MCF 10A (cell line): ENCODE results near the gene PRR9. TPM values are rescaled to one million over a fixed set of nuclear protein-coding genes. Genes with fewer than 3 reads are reported as not detected.

ENCODE experiments used
- BruUV-seq: library from RNA; stranded (reverse); fragments of 400-500 nt; replicated peaks from 2 replicates; lab custom pipeline; 2021; lab: Mats Ljungman, UMichigan
- CTCF ChIA-PET: fragments of 300-600 bp; sonication (Branson Sonifier 250); formaldehyde crosslinking; extraction: SDS; loops from one replicate; lab custom pipeline; 2021; ENCODE audit warnings: antibody characterized with exemption, inconsistent platforms; lab: Yijun Ruan, JAX
- POLR2A ChIA-PET: fragments of 300-600, 350-650 bp; sonication (Branson Sonifier 250); formaldehyde crosslinking; extraction: SDS; loops from one replicate; lab custom pipeline; 2020; ENCODE audit warnings: antibody characterized with exemption, inconsistent platforms; lab: Yijun Ruan, JAX
- DNase-seq: peaks from one replicate; pipeline ENCODE4 v3.0.0-alpha.2; 2018; ENCODE audit not compliant: unreplicated experiment
- H3K27ac Mint-ChIP-seq: one replicate; pipeline ENCODE4 v1.8.0; 2022; ENCODE audit warnings: mild to moderate bottlenecking, low read depth, mixed read lengths; ENCODE audit not compliant: unreplicated experiment
- H3K27me3 Mint-ChIP-seq: one replicate; pipeline ENCODE4 v1.8.0; 2022; ENCODE audit warnings: mixed read lengths; ENCODE audit not compliant: insufficient read depth, unreplicated experiment
- H3K36me3 Mint-ChIP-seq: one replicate; pipeline ENCODE4 v1.8.0; 2022; ENCODE audit warnings: mild to moderate bottlenecking, moderate library complexity, mixed read lengths; ENCODE audit not compliant: insufficient read depth, unreplicated experiment
- H3K4me1 Mint-ChIP-seq: one replicate; pipeline ENCODE4 v1.8.0; 2022; ENCODE audit warnings: mixed read lengths; ENCODE audit not compliant: insufficient read depth, unreplicated experiment
- H3K4me3 Mint-ChIP-seq: one replicate; pipeline ENCODE4 v1.8.0; 2022; ENCODE audit warnings: mild to moderate bottlenecking, moderate library complexity, mixed read lengths; ENCODE audit not compliant: unreplicated experiment
- H3K9me3 Mint-ChIP-seq: one replicate; pipeline ENCODE4 v1.8.0; 2022; ENCODE audit warnings: mixed read lengths; ENCODE audit not compliant: unreplicated experiment
- CTCF ChIP-seq: fragments of 200-600 bp; IDR thresholded peaks from one replicate; pipeline ENCODE4 v1.8.0; 2022; ENCODE audit warnings: antibody characterized with exemption, mild to moderate bottlenecking; ENCODE audit not compliant: unreplicated experiment
- intact Hi-C: fragments of 100-400 bp; cut with micrococcal nuclease; formaldehyde crosslinking; loops from 2 replicates; pipeline ENCODE4 v1.14.1; 2022
- total RNA-seq: library from RNA; stranded (reverse); gene quantifications from 2 replicates; pipeline ENCODE4 v1.2.3, GENCODE V29; 2022

PRR9 gene
- total RNA-seq, 1 experiment from 2014 or later, result not detected

- POLR2A ChIA-PET, result no interaction called here
- no TSS peak for BruUV-seq
- peaks cover 62% of the 10 kb centered on the region for H3K27me3 Mint-ChIP-seq
- H3K4me1 Mint-ChIP-seq, result no peaks in the 10 kb centered on the region
- intact Hi-C loops, result no loop called here
- H3K36me3 Mint-ChIP-seq, result no peaks in the 10 kb centered on the region
- no peak overlapping the region for H3K4me3 Mint-ChIP-seq
- no peak for TF ChIP-seq CTCF
- no peak overlapping the region for H3K27ac Mint-ChIP-seq
- CTCF ChIA-PET, result interaction anchor here (0.6 to 1.2 kb wide), 3 partner anchors 11 to 215 kb away, joined by 3 to 4 read pairs (median 3); no protein-coding TSS in a partner anchor
- DNase-seq, result no peak
- H3K9me3 Mint-ChIP-seq, result peaks cover 14% of the 10 kb centered on the region
These were observed 30.9 kb downstream of the PRR9 start for GRCh38 chr1:153248176-153248879.

- H3K36me3 Mint-ChIP-seq, result no peaks in the 10 kb centered on the region
- no TSS peak for BruUV-seq
- no peaks in the 10 kb centered on the region for H3K9me3 Mint-ChIP-seq
- peaks cover 62% of the 10 kb centered on the region for H3K27me3 Mint-ChIP-seq
- CTCF ChIA-PET, result interaction anchor here (0.7 to 0.8 kb wide), 3 partner anchors 12 to 114 kb away, joined by 3 to 4 read pairs (median 3); no protein-coding TSS in a partner anchor
- no peak overlapping the region for H3K4me3 Mint-ChIP-seq
- no peak overlapping the region for H3K27ac Mint-ChIP-seq
- H3K4me1 Mint-ChIP-seq, result no peaks in the 10 kb centered on the region
- no peak for DNase-seq
- no peak for TF ChIP-seq CTCF
- intact Hi-C loops, result no loop called here
- POLR2A ChIA-PET, result no interaction called here
These were observed 32.8 kb downstream of the PRR9 start for GRCh38 chr1:153250166-153250565.

- DNase-seq, result no peak
- H3K4me3 Mint-ChIP-seq, result no peak overlapping the region
- CTCF ChIA-PET, result interaction anchor here (0.7 kb wide), 1 partner anchor 601 kb away, joined by 3 read pairs; no protein-coding TSS in a partner anchor
- H3K9me3 Mint-ChIP-seq, result no peaks in the 10 kb centered on the region
- POLR2A ChIA-PET, result interaction anchor here (0.7 kb wide), 1 partner anchor 224 kb away, joined by 4 read pairs; no protein-coding TSS in a partner anchor
- H3K36me3 Mint-ChIP-seq, result no peaks in the 10 kb centered on the region
- intact Hi-C loops, result no loop called here
- no peak overlapping the region for H3K27ac Mint-ChIP-seq
- TF ChIP-seq CTCF, result no peak
- peaks cover 62% of the 10 kb centered on the region for H3K27me3 Mint-ChIP-seq
- no TSS peak for BruUV-seq
- no peaks in the 10 kb centered on the region for H3K4me1 Mint-ChIP-seq
These were observed 33.7 kb downstream of the PRR9 start for GRCh38 chr1:153251087-153251486.

- H3K9me3 Mint-ChIP-seq, result no peaks in the 10 kb centered on the region
- no peaks in the 10 kb centered on the region for H3K4me1 Mint-ChIP-seq
- H3K4me3 Mint-ChIP-seq, result no peak overlapping the region
- TF ChIP-seq CTCF, result no peak
- ChIA-PET CTCF (interaction anchor here (0.7 to 1.2 kb wide), 3 partner anchors 10 to 602 kb away, joined by 3 to 5 read pairs (median 4); no protein-coding TSS in a partner anchor), POLR2A (interaction anchor here (0.7 kb wide), 1 partner anchor 224 kb away, joined by 4 read pairs; no protein-coding TSS in a partner anchor)
- no peak for DNase-seq
- intact Hi-C loops, result no loop called here
- no peaks in the 10 kb centered on the region for H3K36me3 Mint-ChIP-seq
- no peak overlapping the region for H3K27ac Mint-ChIP-seq
- no TSS peak for BruUV-seq
- H3K27me3 Mint-ChIP-seq, result peaks cover 61% of the 10 kb centered on the region
These were observed 34.2 kb downstream of the PRR9 start for GRCh38 chr1:153251562-153251961.
